HG03442 (cell line): ENCODE data around the gene RPL28.
"Not testable (repeated sequence)": the region's sequence is repeated elsewhere in the genome, so short reads cannot be mapped to it uniquely, and the experiment has no call there.

Source experiments
- ATAC-seq: cut with Tn5 transposase; IDR thresholded peaks from one replicate; pipeline ENCODE4 v1.9.1; 2021; ENCODE audit warnings: mild to moderate bottlenecking, moderate library complexity; ENCODE audit not compliant: unreplicated experiment

The RPL28 gene

GRCh38 chr19:55391191-55391670 is 5.5 kb downstream of the RPL28 start:
- no peak for ATAC-seq

- ATAC-seq: no peak
Measured at GRCh38 chr19:55391702-55392615, 6.2 kb downstream of the RPL28 start.

- no peak for ATAC-seq
Measured at GRCh38 chr19:55392820-55393761, 7.4 kb downstream of the RPL28 start.

- ATAC-seq: no peak
Measured at GRCh38 chr19:55398200-55398925, 12.6 kb downstream of the RPL28 start.

- ATAC-seq: no peak
Measured at GRCh38 chr19:55400281-55401087, 14.8 kb downstream of the RPL28 start.

GRCh38 chr19:55401390-55401789 is 15.7 kb downstream of the RPL28 start:
- ATAC-seq: not testable (repeated sequence)

GRCh38 chr19:55402509-55402908 is 16.8 kb downstream of the RPL28 start:
- ATAC-seq: no peak

GRCh38 chr19:55405638-55406037 is 19.9 kb downstream of the RPL28 start:
- ATAC-seq: no peak

- no peak for ATAC-seq
Measured at GRCh38 chr19:55406091-55406825, 20.5 kb downstream of the RPL28 start.

- no peak for ATAC-seq
Measured at GRCh38 chr19:55406826-55407549, 21.3 kb downstream of the RPL28 start.

GRCh38 chr19:55407550-55407799 is 21.7 kb downstream of the RPL28 start, which contains the start of gene UBE2S:
Gene UBE2S, minus strand, starts transcription at chr19:55407788. Its CDS starts 199 bp downstream, at chr19:55407589.
- peak; percentile 63 for ATAC-seq

- ATAC-seq: peak; percentile 76
Measured at GRCh38 chr19:55407800-55408532, 22.2 kb downstream of the RPL28 start.

- ATAC-seq: no peak
Measured at GRCh38 chr19:55408533-55408872, 22.8 kb downstream of the RPL28 start.

- not testable (repeated sequence) for ATAC-seq
Measured at GRCh38 chr19:55409179-55409578, 23.4 kb downstream of the RPL28 start.

- no peak for ATAC-seq
Measured at GRCh38 chr19:55410168-55410567, 24.4 kb downstream of the RPL28 start.

GRCh38 chr19:55418185-55418584 is 32.5 kb downstream of the RPL28 start:
- ATAC-seq: no peak

GRCh38 chr19:55419103-55419502 is 33.4 kb downstream of the RPL28 start:
- ATAC-seq: no peak

- ATAC-seq: no peak
Measured at GRCh38 chr19:55419624-55420236, 34.0 kb downstream of the RPL28 start.
